K562 (cell line): ENCODE results near the gene LNX2. TPM values are rescaled to one million over a fixed set of nuclear protein-coding genes. Genes with fewer than 3 reads are reported as not detected.

Source experiments
- BACH1 ChIP-seq: fragments of 200-800 bp; sonication (Bioruptor generic); IDR thresholded peaks from 2 replicates; pipeline ENCODE4 v1.6.1; 2016; ENCODE audit warnings: missing genetic modification characterization, missing compliant biosample characterization
- C11orf30 ChIP-seq: fragments of 450-650 bp; IDR thresholded peaks from 2 replicates; pipeline ENCODE4 v1.6.1; 2016; ENCODE audit warnings: low read depth, mild to moderate bottlenecking
- PHB2 ChIP-seq: fragments of 450-650 bp; IDR thresholded peaks from 2 replicates; pipeline ENCODE4 v1.6.1; 2017; ENCODE audit warnings: low read depth
- PHF20 ChIP-seq: fragments of 450-650 bp; IDR thresholded peaks from 2 replicates; pipeline ENCODE4 v1.6.1; 2018; ENCODE audit not compliant: partially characterized antibody
- PPARD ChIP-seq: fragments of 250-450 bp; sonication (Bioruptor Pico); IDR thresholded peaks from 2 replicates; pipeline ENCODE4 v1.8.0; 2022; ENCODE audit warnings: inconsistent platforms, mild to moderate bottlenecking, moderate library complexity
- SLC30A9 ChIP-seq: fragments of 250-450 bp; sonication (Bioruptor Pico); IDR thresholded peaks from 2 replicates; pipeline ENCODE4 v1.8.0; 2022; ENCODE audit warnings: mild to moderate bottlenecking, moderate library complexity
- STAT5A ChIP-seq: IDR thresholded peaks from 2 replicates; pipeline ENCODE4 v1.6.1; 2012; ENCODE audit warnings: low read length, inconsistent platforms, borderline replicate concordance
- TRIM28 ChIP-seq: fragments of 450-650 bp; IDR thresholded peaks from 2 replicates; pipeline ENCODE4 v1.6.1; 2017
- polyA plus RNA-seq, 8 experiments: library from polyadenylated mRNA; depleted of rRNA in 4 of 8; stranded (reverse) in 5 of 8; unstranded in 3 of 8; fragments of >200 nt; fragmentation: Nextera tagmentation in 2 of 8; fragmentation: Illumina TruSeq in 1 of 8; extraction: Ambion mirVana in 2 of 8; extraction: Trizol in 1 of 8; gene quantifications; 2 replicates each; pipeline versions ENCODE4 v1.2.1 to v1.2.3, GENCODE V29; 2011 to 2014; ENCODE audit warnings: inconsistent platforms in 1 of 8, missing spikeins in 1 of 8
- total RNA-seq, 7 experiments: library from RNA; depleted of rRNA in 6 of 7; stranded (reverse); fragments of >200 nt in 6 of 7; fragmentation: Illumina TruSeq in 2 of 7; extraction: Trizol in 2 of 7; gene quantifications; 2 replicates each; pipeline versions ENCODE4 v1.2.1 to v1.2.3, GENCODE V29; 2011 to 2021; ENCODE audit warnings: low replicate concordance in 1 of 7
- TF ChIP-seq, protein P1 (sequence below): fragments of 450-650 bp; IDR thresholded peaks from 2 replicates; pipeline ENCODE4 v1.7.1; 2018; ENCODE audit warnings: mild to moderate bottlenecking, low read depth; ENCODE audit not compliant: partially characterized antibody
- TF ChIP-seq, protein P2 (sequence below): fragments of 250-450 bp; sonication (Bioruptor Pico); IDR thresholded peaks from 2 replicates; pipeline ENCODE4 v1.4.0; 2020; ENCODE audit warnings: mild to moderate bottlenecking, moderate library complexity, borderline replicate concordance
- TF ChIP-seq, protein P3 (sequence below): fragments of 450-650 bp; formaldehyde crosslinking; IDR thresholded peaks from 2 replicates; pipeline ENCODE4 v1.4.0; 2022; ENCODE audit warnings: missing genetic modification characterization
- TF ChIP-seq, protein P4 (sequence below): fragments of 200-800 bp; sonication (Bioruptor generic); IDR thresholded peaks from 2 replicates; pipeline ENCODE4 v1.6.1; 2017; ENCODE audit warnings: missing genetic modification characterization, missing compliant biosample characterization
- TF ChIP-seq, protein P5 (sequence below): fragments of 450-650 bp; IDR thresholded peaks from 2 replicates; pipeline ENCODE4 v1.6.1; 2016; ENCODE audit warnings: low read depth, mild to moderate bottlenecking, moderate library complexity
- TF ChIP-seq, protein P6 (sequence below): fragments of 450-650 bp; formaldehyde crosslinking; IDR thresholded peaks from 2 replicates; pipeline ENCODE4 v1.4.0; 2020; ENCODE audit warnings: mild to moderate bottlenecking, mixed read lengths

Gene LNX2
- total and polyA plus RNA-seq, 9 of the 15 experiments (the other 6 are each of a cell fraction or from before 2014, with no cell fraction given) = 1.5 to 5.5 (median 4.0) TPM

DNA sequence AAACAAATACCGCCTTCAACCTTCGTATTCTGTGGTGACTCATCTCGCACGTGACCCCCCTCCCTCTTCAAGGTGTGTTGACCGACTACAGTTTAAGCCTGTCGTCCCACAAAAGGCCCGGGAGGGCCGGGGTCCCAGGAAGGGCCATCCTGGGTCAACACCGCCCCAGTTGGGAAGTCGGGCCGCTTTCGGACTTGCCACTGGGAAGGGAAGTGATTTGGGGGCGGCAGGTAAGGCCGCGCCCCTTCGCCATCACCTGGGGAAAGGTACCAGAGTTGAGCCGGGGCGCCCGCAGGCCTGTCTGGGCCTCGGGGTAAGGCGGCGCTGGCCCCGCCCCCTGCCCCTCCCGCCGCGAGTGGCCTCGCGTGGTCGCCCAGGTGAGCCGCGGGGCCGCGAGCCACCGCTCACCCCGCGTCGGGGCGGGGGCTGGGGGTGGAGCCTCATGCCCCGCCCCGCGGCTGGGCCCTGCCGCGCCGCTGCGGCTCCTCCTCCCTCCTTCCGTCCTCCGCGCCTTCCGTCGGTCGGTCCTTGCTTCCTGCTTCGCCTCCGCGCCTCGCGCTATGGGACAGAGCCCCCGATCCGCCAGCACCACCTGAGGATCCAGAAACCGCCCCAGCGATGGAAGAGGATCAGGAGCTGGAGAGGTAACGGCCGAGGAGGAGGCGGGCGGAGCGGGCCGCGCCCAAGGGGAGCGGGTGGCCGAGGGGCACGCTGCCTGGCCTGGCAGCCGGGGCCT, 1.2 kb upstream of the LNX2 start, which contains the start of gene POLR1D (continued):
- no peak for TF ChIP-seq STAT5A
- TF ChIP-seq, protein P1, sequence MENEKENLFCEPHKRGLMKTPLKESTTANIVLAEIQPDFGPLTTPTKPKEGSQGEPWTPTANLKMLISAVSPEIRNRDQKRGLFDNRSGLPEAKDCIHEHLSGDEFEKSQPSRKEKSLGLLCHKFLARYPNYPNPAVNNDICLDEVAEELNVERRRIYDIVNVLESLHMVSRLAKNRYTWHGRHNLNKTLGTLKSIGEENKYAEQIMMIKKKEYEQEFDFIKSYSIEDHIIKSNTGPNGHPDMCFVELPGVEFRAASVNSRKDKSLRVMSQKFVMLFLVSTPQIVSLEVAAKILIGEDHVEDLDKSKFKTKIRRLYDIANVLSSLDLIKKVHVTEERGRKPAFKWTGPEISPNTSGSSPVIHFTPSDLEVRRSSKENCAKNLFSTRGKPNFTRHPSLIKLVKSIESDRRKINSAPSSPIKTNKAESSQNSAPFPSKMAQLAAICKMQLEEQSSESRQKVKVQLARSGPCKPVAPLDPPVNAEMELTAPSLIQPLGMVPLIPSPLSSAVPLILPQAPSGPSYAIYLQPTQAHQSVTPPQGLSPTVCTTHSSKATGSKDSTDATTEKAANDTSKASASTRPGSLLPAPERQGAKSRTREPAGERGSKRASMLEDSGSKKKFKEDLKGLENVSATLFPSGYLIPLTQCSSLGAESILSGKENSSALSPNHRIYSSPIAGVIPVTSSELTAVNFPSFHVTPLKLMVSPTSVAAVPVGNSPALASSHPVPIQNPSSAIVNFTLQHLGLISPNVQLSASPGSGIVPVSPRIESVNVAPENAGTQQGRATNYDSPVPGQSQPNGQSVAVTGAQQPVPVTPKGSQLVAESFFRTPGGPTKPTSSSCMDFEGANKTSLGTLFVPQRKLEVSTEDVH = no peak
- TF ChIP-seq, protein P2, sequence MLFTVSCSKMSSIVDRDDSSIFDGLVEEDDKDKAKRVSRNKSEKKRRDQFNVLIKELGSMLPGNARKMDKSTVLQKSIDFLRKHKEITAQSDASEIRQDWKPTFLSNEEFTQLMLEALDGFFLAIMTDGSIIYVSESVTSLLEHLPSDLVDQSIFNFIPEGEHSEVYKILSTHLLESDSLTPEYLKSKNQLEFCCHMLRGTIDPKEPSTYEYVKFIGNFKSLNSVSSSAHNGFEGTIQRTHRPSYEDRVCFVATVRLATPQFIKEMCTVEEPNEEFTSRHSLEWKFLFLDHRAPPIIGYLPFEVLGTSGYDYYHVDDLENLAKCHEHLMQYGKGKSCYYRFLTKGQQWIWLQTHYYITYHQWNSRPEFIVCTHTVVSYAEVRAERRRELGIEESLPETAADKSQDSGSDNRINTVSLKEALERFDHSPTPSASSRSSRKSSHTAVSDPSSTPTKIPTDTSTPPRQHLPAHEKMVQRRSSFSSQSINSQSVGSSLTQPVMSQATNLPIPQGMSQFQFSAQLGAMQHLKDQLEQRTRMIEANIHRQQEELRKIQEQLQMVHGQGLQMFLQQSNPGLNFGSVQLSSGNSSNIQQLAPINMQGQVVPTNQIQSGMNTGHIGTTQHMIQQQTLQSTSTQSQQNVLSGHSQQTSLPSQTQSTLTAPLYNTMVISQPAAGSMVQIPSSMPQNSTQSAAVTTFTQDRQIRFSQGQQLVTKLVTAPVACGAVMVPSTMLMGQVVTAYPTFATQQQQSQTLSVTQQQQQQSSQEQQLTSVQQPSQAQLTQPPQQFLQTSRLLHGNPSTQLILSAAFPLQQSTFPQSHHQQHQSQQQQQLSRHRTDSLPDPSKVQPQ (CRISPR knock-in tag) = no peak
- TF ChIP-seq PHB2 = no peak
- TF ChIP-seq PPARD (CRISPR knock-in tag) = no peak
- TF ChIP-seq SLC30A9 (CRISPR knock-in tag) = no peak
- peak; percentile 71 for TF ChIP-seq PHF20
- TF ChIP-seq C11orf30 = no peak
- TF ChIP-seq, protein P3, sequence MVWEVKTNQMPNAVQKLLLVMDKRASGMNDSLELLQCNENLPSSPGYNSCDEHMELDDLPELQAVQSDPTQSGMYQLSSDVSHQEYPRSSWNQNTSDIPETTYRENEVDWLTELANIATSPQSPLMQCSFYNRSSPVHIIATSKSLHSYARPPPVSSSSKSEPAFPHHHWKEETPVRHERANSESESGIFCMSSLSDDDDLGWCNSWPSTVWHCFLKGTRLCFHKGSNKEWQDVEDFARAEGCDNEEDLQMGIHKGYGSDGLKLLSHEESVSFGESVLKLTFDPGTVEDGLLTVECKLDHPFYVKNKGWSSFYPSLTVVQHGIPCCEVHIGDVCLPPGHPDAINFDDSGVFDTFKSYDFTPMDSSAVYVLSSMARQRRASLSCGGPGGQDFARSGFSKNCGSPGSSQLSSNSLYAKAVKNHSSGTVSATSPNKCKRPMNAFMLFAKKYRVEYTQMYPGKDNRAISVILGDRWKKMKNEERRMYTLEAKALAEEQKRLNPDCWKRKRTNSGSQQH (CRISPR knock-in tag) = no peak
- TF ChIP-seq, protein P4, sequence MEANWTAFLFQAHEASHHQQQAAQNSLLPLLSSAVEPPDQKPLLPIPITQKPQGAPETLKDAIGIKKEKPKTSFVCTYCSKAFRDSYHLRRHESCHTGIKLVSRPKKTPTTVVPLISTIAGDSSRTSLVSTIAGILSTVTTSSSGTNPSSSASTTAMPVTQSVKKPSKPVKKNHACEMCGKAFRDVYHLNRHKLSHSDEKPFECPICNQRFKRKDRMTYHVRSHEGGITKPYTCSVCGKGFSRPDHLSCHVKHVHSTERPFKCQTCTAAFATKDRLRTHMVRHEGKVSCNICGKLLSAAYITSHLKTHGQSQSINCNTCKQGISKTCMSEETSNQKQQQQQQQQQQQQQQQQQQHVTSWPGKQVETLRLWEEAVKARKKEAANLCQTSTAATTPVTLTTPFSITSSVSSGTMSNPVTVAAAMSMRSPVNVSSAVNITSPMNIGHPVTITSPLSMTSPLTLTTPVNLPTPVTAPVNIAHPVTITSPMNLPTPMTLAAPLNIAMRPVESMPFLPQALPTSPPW (CRISPR knock-in tag) = peak; percentile 77
- TF ChIP-seq TRIM28 = no peak
- TF ChIP-seq, protein P5, sequence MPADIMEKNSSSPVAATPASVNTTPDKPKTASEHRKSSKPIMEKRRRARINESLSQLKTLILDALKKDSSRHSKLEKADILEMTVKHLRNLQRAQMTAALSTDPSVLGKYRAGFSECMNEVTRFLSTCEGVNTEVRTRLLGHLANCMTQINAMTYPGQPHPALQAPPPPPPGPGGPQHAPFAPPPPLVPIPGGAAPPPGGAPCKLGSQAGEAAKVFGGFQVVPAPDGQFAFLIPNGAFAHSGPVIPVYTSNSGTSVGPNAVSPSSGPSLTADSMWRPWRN = no peak
- TF ChIP-seq, protein P6, sequence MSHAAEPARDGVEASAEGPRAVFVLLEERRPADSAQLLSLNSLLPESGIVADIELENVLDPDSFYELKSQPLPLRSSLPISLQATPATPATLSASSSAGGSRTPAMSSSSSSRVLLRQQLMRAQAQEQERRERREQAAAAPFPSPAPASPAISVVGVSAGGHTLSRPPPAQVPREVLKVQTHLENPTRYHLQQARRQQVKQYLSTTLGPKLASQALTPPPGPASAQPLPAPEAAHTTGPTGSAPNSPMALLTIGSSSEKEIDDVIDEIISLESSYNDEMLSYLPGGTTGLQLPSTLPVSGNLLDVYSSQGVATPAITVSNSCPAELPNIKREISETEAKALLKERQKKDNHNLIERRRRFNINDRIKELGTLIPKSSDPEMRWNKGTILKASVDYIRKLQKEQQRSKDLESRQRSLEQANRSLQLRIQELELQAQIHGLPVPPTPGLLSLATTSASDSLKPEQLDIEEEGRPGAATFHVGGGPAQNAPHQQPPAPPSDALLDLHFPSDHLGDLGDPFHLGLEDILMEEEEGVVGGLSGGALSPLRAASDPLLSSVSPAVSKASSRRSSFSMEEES (CRISPR knock-in tag) = peak; percentile 38; the same call in 1 of the 2 replicates
- TF ChIP-seq BACH1 = no peak
